Liver (tissue), 9 donors: ENCODE results near the gene CACNB4. TPM values are rescaled to one million over a fixed set of nuclear protein-coding genes. Genes with fewer than 3 reads are reported as not detected.

Source experiments
- DNase-seq: peaks from one replicate; pipeline ENCODE4 v3.0.0-alpha.2; 2017; ENCODE audit warnings: low spot score
- H3K27ac ChIP-seq, 2 donors: one replicate each; pipeline ENCODE4 v1.7.0; 2013; ENCODE audit warnings: inconsistent platforms in 2 of 2, low read length in 2 of 2, control low read depth in 1 of 2, low read depth in 1 of 2, mild to moderate bottlenecking in 1 of 2
- H3K27me3 ChIP-seq, 4 donors: one replicate each; pipeline versions ENCODE4 v1.6.1 to v1.7.0; 2013; ENCODE audit warnings: low read length in 3 of 4, inconsistent platforms in 1 of 4, mild to moderate bottlenecking in 1 of 4, moderate library complexity in 1 of 4; ENCODE audit not compliant: control insufficient read depth in 4 of 4, insufficient read depth in 4 of 4
- H3K36me3 ChIP-seq, 4 donors: one replicate each; pipeline versions ENCODE4 v1.6.1 to v1.7.0; 2013; ENCODE audit warnings: low read length in 3 of 4, mild to moderate bottlenecking in 3 of 4, low read depth in 1 of 4, moderate library complexity in 1 of 4; ENCODE audit not compliant: control insufficient read depth in 4 of 4, insufficient read depth in 3 of 4
- H3K4me1 ChIP-seq, 4 donors: one replicate each; pipeline versions ENCODE4 v1.6.1 to v1.7.0; 2013; ENCODE audit warnings: low read length in 3 of 4, mild to moderate bottlenecking in 3 of 4, moderate library complexity in 1 of 4; ENCODE audit not compliant: control insufficient read depth in 4 of 4, insufficient read depth in 4 of 4
- H3K4me3 ChIP-seq, 3 donors: one replicate each; pipeline versions ENCODE4 v1.6.1 to v1.7.0; 2013; ENCODE audit warnings: low read length in 3 of 3, control low read depth in 1 of 3, low read depth in 1 of 3, mild to moderate bottlenecking in 1 of 3
- H3K9ac ChIP-seq, 2 donors: one replicate each; pipeline ENCODE4 v1.7.0; 2013; ENCODE audit warnings: low read length in 2 of 2, mild to moderate bottlenecking in 2 of 2, moderate library complexity in 2 of 2, control low read depth in 1 of 2, low read depth in 1 of 2
- H3K9me3 ChIP-seq, 4 donors: one replicate each; pipeline versions ENCODE4 v1.6.1 to v1.7.0; 2013; ENCODE audit warnings: low read length in 3 of 4; ENCODE audit not compliant: control insufficient read depth in 4 of 4
- ATF3 ChIP-seq: IDR thresholded peaks from 2 replicates; pipeline ENCODE4 v1.6.1; 2016; ENCODE audit warnings: antibody characterized with exemption
- CTCF ChIP-seq: fragments of 150-350 bp; IDR thresholded peaks from 2 replicates; pipeline ENCODE4 v1.5.1; 2017; ENCODE audit warnings: improper control_type of control experiment, low read depth, low read length; ENCODE audit not compliant: missing input control
- EGR1 ChIP-seq, 2 donors: IDR thresholded peaks; 2 replicates each; pipeline ENCODE4 v1.6.1; 2016 to 2018; ENCODE audit warnings: antibody characterized with exemption in 2 of 2, low read depth in 2 of 2
- FOXA1 ChIP-seq: IDR thresholded peaks from 2 replicates; pipeline ENCODE4 v1.6.1; 2016; ENCODE audit warnings: antibody characterized with exemption
- FOXA2 ChIP-seq: IDR thresholded peaks from 2 replicates; pipeline ENCODE4 v1.6.1; 2016; ENCODE audit warnings: antibody characterized with exemption
- GABPA ChIP-seq, 2 donors: IDR thresholded peaks in 1 of 2; conservative IDR thresholded peaks in 1 of 2; 2 replicates each; pipeline ENCODE4 v1.6.1; 2016; ENCODE audit warnings: antibody characterized with exemption in 2 of 2, mild to moderate bottlenecking in 1 of 2, moderate library complexity in 1 of 2
- RAD21 ChIP-seq, 2 donors: IDR thresholded peaks; 2 replicates each; pipeline ENCODE4 v1.6.1; 2016; ENCODE audit warnings: antibody characterized with exemption in 2 of 2, mild to moderate bottlenecking in 2 of 2
- SP1 ChIP-seq: IDR thresholded peaks from 2 replicates; pipeline ENCODE4 v1.6.1; 2018; ENCODE audit warnings: antibody characterized with exemption, mild to moderate bottlenecking
- YY1 ChIP-seq: IDR thresholded peaks from 2 replicates; pipeline ENCODE4 v1.6.1; 2016; ENCODE audit warnings: antibody characterized with exemption, mild to moderate bottlenecking
- WGBS: extraction: QIAGEN DNeasy Blood & Tissue Kit; methylation state at CpG from one replicate; pipeline ENCODE4 v1.1.7; 2013; 5-methylcytosine and 5-hydroxymethylcytosine counted together
- polyA plus RNA-seq, 2 donors: library from polyadenylated mRNA; stranded (reverse) in 1 of 2; unstranded in 1 of 2; fragments of 200-250 nt in 1 of 2; fragments of >200 nt in 1 of 2; fragmentation: Nextera tagmentation in 1 of 2; extraction: Ambion mirVana in 1 of 2; gene quantifications; one replicate each; pipeline versions ENCODE4 v1.2.1 to v1.2.3, GENCODE V29; 2013 to 2015
- total RNA-seq, 2 donors: library from RNA; depleted of rRNA; stranded (reverse); fragments of >200 nt; gene quantifications; one replicate each; pipeline ENCODE4 v1.2.3, GENCODE V29; 2014
- TF ChIP-seq, protein P1 (sequence below): IDR thresholded peaks from 2 replicates; pipeline ENCODE4 v1.6.1; 2016; ENCODE audit warnings: antibody characterized with exemption
- TF ChIP-seq, protein P2 (sequence below): IDR thresholded peaks from 2 replicates; pipeline ENCODE4 v1.6.1; 2016; ENCODE audit warnings: antibody characterized with exemption
- donor health status: healthy.
- donor health status: healthy.
- donor health status: healthy.
- donor health status: healthy.
- donor health status: healthy.

The CACNB4 gene
- total and polyA plus RNA-seq, 4 donors, result 0.02 to 0.50 (median 0.21) TPM

- Histone ChIP-seq H3K27ac (no peak overlapping the region), H3K4me1 (no peaks in the 10 kb centered on the region), H3K9me3 (peaks cover 0 to 4% (median 1%) of the 10 kb centered on the region in 4 donors), H3K36me3 (peaks cover 1 to 42% (median 23%) of the 10 kb centered on the region in 4 donors), H3K9ac (no peak overlapping the region), H3K27me3 (no peaks in the 10 kb centered on the region), H3K4me3 (no peak overlapping the region)
- DNase-seq, result no peak
- 93% methylated on average over 1 of the region's 1 CpG for WGBS
- no peak for TF ChIP-seq ATF3
- no peak for TF ChIP-seq YY1
Measured at GRCh38 chr2:151810489-151810888, 288.4 kb downstream of the CACNB4 start.

- H3K27ac ChIP-seq, result no peak overlapping the region
Measured at GRCh38 chr2:151809073-151809383, 289.8 kb downstream of the CACNB4 start.

DNA sequence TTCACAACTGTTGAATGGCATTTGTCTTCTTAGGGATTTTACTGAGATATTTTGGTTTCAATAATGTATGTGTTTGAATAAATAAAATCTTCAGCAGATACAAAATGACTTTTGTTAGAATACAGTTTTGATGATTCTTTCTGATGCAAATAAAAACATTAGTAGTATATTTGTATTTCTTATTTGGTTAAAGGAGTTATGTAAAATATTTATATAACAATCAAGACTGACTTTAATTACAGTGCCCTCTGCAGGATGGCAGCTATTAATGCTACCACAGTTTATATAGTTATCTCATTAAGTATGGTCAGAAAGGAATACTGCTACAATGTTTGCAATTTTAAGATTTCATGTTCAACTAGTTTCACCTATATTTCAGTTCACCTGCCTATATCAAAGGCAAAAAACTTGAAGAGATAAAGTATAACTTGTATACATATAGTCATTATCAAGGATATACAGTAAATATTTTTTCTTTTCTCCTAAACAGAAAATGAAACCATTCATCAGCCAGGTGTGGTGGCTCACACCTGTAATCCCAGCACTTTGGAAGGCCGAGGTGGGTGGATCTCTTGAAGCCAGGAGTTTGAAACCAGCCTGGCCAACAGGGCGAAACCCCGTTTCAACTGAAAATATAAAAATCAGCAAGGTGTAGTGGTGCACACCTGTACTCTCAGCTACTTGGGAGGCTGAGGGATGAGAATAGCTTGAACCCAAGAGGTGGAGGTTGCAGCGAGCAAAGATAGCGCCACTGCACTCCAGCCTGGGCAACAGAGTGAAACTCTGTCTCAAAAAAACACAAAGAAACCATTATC, 290.4 kb downstream of the CACNB4 start:
- Histone ChIP-seq H3K36me3 (peaks cover 1 to 45% (median 23%) of the 10 kb centered on the region in 4 donors), H3K9ac (no peak overlapping the region), H3K27me3 (no peaks in the 10 kb centered on the region), H3K4me3 (no peak overlapping the region), H3K9me3 (peaks cover 0 to 4% (median 1%) of the 10 kb centered on the region in 4 donors), H3K27ac (no peak overlapping the region), H3K4me1 (no peaks in the 10 kb centered on the region)
- peak; percentile 46 for TF ChIP-seq CTCF
- no peak for TF ChIP-seq FOXA1
- TF ChIP-seq YY1, result no peak
- TF ChIP-seq, protein P1, sequence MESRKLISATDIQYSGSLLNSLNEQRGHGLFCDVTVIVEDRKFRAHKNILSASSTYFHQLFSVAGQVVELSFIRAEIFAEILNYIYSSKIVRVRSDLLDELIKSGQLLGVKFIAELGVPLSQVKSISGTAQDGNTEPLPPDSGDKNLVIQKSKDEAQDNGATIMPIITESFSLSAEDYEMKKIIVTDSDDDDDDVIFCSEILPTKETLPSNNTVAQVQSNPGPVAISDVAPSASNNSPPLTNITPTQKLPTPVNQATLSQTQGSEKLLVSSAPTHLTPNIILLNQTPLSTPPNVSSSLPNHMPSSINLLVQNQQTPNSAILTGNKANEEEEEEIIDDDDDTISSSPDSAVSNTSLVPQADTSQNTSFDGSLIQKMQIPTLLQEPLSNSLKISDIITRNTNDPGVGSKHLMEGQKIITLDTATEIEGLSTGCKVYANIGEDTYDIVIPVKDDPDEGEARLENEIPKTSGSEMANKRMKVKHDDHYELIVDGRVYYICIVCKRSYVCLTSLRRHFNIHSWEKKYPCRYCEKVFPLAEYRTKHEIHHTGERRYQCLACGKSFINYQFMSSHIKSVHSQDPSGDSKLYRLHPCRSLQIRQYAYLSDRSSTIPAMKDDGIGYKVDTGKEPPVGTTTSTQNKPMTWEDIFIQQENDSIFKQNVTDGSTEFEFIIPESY, result no peak
- TF ChIP-seq RAD21 (IDR thresholded peaks at IDR 0.05), result peak; percentile 60 to 66
- TF ChIP-seq, protein P2, sequence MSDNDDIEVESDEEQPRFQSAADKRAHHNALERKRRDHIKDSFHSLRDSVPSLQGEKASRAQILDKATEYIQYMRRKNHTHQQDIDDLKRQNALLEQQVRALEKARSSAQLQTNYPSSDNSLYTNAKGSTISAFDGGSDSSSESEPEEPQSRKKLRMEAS, result no peak
- TF ChIP-seq GABPA (IDR thresholded peaks at IDR 0.05 in 1 of 2, conservative IDR thresholded peaks at IDR 0.05 in 1 of 2), result no peak
- TF ChIP-seq ATF3, result no peak
- no peak for TF ChIP-seq EGR1 (IDR thresholded peaks at IDR 0.05; ENCODE audit: low read depth in 2 of 2)
- no peak for TF ChIP-seq SP1
- TF ChIP-seq FOXA2, result no peak
- 93% methylated on average over 5 of the region's 5 CpGs for WGBS
- no peak for DNase-seq

More at GRCh38 chr2:151809073-151809383, 289.8 kb downstream of the CACNB4 start:
- WGBS, result 83% methylated on average over 1 of the region's 1 CpG
- H3K4me3 ChIP-seq, result no peak overlapping the region
- DNase-seq, result no peak
- peaks cover 1 to 49% (median 26%) of the 10 kb centered on the region in 4 donors for H3K36me3 ChIP-seq
- H3K9ac ChIP-seq, result no peak overlapping the region
- no peaks in the 10 kb centered on the region for H3K27me3 ChIP-seq
- H3K9me3 ChIP-seq, result peaks cover 0 to 4% (median 1%) of the 10 kb centered on the region in 4 donors
- TF ChIP-seq GABPA (IDR thresholded peaks at IDR 0.05 in 1 of 2, conservative IDR thresholded peaks at IDR 0.05 in 1 of 2), result no peak
- no peaks in the 10 kb centered on the region for H3K4me1 ChIP-seq
